Measurements from ENCODE around the gene LOC101059915.

The LOC101059915 gene

DNA sequence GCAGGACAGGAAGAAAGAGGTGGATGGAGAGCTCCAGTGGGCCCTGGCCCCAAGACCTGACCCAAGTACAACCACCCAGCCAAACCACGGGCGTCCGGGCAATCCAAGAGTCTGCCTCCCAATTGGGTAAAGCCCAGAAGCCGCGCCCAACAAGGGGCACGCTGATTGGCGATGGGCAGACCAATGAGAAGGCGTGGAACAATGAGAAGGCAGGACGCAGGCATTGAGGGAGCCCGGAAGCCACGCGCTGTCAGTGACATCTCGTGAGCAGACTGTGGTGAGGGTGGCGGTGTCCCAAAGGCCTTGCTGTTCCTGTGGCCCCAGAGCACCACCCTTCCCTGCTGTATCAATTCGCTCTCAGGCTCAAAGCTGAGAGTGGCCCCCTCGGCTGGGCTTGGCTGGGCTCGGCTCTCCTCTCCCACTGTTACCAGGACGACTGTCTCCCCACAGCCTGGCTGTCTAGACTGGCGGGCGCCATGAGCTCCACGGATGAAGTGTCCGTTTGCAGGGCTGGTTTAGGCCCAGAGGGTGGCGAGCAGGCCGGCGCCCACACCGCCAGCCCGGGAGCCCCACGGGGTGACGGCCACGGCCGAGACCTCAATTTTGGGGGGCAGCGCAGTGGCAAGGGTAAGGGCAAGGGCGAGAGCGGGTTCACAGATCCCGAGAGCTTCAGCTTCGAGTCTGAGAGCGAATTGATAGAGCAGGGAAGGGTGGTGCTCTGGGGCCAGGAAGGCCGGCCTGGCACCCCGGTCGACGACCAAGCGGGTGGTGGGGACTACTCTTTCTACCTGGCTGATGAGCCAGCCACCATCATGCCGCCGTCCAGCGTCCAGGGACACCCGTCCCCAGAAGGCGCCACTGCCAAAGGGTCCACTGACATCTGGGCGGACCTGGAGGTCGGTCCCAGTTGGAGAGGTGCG is at the start of gene LOC101059915:
LOC101059915 (plus strand) TSS at position 219 of the 920 bp plus-strand sequence.
- no peak for DNase-seq (ENCODE audit: low spot score)
- Histone ChIP-seq H3K4ac (ENCODE audit: low read length) (no peak within 1 kb of the TSS), H3K27me3 (ENCODE audit: control insufficient read depth in 3 of 3, insufficient read depth in 3 of 3, low read depth in 1 of 3, low read length in 3 of 3) (peaks cover 0 to 13% (median 0%) of the 10 kb centered on the region in 3 experiments), H2AK5ac (ENCODE audit: low read depth, low read length) (no peak within 1 kb of the TSS), H3K4me1 (ENCODE audit: control insufficient read depth in 2 of 2, insufficient read depth in 1 of 2, low read depth in 1 of 2, low read length in 2 of 2) (no peaks in the 10 kb centered on the region), H3K18ac (ENCODE audit: low read length) (no peak within 1 kb of the TSS), H4K91ac (ENCODE audit: low read depth, low read length, poor library complexity) (no peak within 1 kb of the TSS), H3K14ac (ENCODE audit: low read length) (no peak within 1 kb of the TSS), H3K79me1 (ENCODE audit: low read depth, low read length) (no peaks in the 10 kb centered on the region), H2BK5ac (ENCODE audit: low read length) (no peak within 1 kb of the TSS), H2BK12ac (ENCODE audit: low read length) (no peak within 1 kb of the TSS), H4K8ac (ENCODE audit: low read depth, low read length) (no peak within 1 kb of the TSS), H3K27ac (replicated peaks; ENCODE audit: low read length) (no peak within 1 kb of the TSS), H3K23ac (ENCODE audit: low read depth, low read length, poor library complexity) (no peak within 1 kb of the TSS), H3K9me3 (replicated peaks in 1 of 2; ENCODE audit: control insufficient read depth in 2 of 2, insufficient read depth in 1 of 2, low read depth in 1 of 2, low read length in 2 of 2) (no peaks in the 10 kb centered on the region), H2BK15ac (ENCODE audit: low read length) (no peak within 1 kb of the TSS), H3K4me3 (ENCODE audit: low read length in 2 of 2) (no peak within 1 kb of the TSS), H2BK120ac (ENCODE audit: low read depth, low read length) (no peak within 1 kb of the TSS), H2AFZ (ENCODE audit: low read length) (no peak within 1 kb of the TSS), H3K9ac (ENCODE audit: low read depth, low read length, poor library complexity) (no peak within 1 kb of the TSS), H3K36me3 (replicated peaks in 1 of 2; ENCODE audit: control insufficient read depth in 2 of 2, insufficient read depth in 2 of 2, low read length in 2 of 2) (no peaks in the 10 kb centered on the region), H3K4me2 (ENCODE audit: insufficient read depth, low read length, poor library complexity, severe bottlenecking) (no peak within 1 kb of the TSS)
- no CpG with 5 or more reads among the region's 50 CpGs for WGBS, 2 donors (ENCODE audit: extremely low coverage in 2 of 2, insufficient read length in 2 of 2, insufficient replicate concordance in 1 of 2)

DNA sequence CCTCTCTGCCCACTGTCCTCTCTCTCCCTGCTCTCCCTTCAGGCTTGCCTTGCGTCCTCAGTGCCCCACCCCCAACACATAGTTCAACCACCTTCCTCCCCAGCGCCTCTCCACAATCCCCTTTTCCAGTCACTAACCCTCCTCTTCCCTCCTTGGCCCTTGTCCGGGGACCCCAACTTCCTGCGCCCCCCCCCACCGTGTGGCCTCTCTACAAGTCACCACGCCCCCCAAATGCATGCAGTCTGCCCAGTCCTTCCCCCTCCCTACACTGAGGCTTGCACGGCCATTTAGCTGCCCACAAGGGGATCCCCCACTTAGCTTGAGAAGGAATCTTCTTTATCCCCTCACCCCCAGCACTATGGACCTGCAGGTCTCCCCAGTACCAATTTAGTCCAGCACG is 49.6 kb upstream of the LOC101059915 start:
- no peak overlapping the region for H2BK12ac ChIP-seq (ENCODE audit: low read length)
- H3K9me3 ChIP-seq (replicated peaks in 1 of 2; ENCODE audit: control insufficient read depth in 2 of 2, insufficient read depth in 1 of 2, low read depth in 1 of 2, low read length in 2 of 2): no peaks in the 10 kb centered on the region
- H3K4me1 ChIP-seq (ENCODE audit: control insufficient read depth in 2 of 2, insufficient read depth in 1 of 2, low read depth in 1 of 2, low read length in 2 of 2): no peaks in the 10 kb centered on the region
- H3K27ac ChIP-seq (replicated peaks; ENCODE audit: low read length): no peak overlapping the region
- no peak overlapping the region for H4K8ac ChIP-seq (ENCODE audit: low read depth, low read length)
- H3K27me3 ChIP-seq (ENCODE audit: control insufficient read depth in 3 of 3, insufficient read depth in 3 of 3, low read depth in 1 of 3, low read length in 3 of 3): peaks cover 0 to 7% (median 0%) of the 10 kb centered on the region in 3 experiments
- H3K4me2 ChIP-seq (ENCODE audit: insufficient read depth, low read length, poor library complexity, severe bottlenecking): no peak overlapping the region
- H4K91ac ChIP-seq (ENCODE audit: low read depth, low read length, poor library complexity): no peak overlapping the region
- H3K18ac ChIP-seq (ENCODE audit: low read length): no peak overlapping the region
- H2AK5ac ChIP-seq (ENCODE audit: low read depth, low read length): no peak overlapping the region
- no peak overlapping the region for H2BK15ac ChIP-seq (ENCODE audit: low read length)
- no peak overlapping the region for H3K14ac ChIP-seq (ENCODE audit: low read length)
- H3K23ac ChIP-seq (ENCODE audit: low read depth, low read length, poor library complexity): no peak overlapping the region
- no peak overlapping the region for H3K9ac ChIP-seq (ENCODE audit: low read depth, low read length, poor library complexity)
- H3K36me3 ChIP-seq (replicated peaks in 1 of 2; ENCODE audit: control insufficient read depth in 2 of 2, insufficient read depth in 2 of 2, low read length in 2 of 2): peaks cover 0 to under 1% of the 10 kb centered on the region in 2 donors
- WGBS, 2 donors (ENCODE audit: extremely low coverage in 2 of 2, insufficient read length in 2 of 2, insufficient replicate concordance in 1 of 2): no CpG with 5 or more reads among the region's 8 CpGs
- H2AFZ ChIP-seq (ENCODE audit: low read length): no peak overlapping the region
- no peaks in the 10 kb centered on the region for H3K79me1 ChIP-seq (ENCODE audit: low read depth, low read length)
- no peak overlapping the region for H3K4ac ChIP-seq (ENCODE audit: low read length)
- H2BK5ac ChIP-seq (ENCODE audit: low read length): no peak overlapping the region
- H3K4me3 ChIP-seq (ENCODE audit: low read length in 2 of 2): no peak overlapping the region
- DNase-seq (ENCODE audit: low spot score): no peak
- H2BK120ac ChIP-seq (ENCODE audit: low read depth, low read length): no peak overlapping the region

DNA sequence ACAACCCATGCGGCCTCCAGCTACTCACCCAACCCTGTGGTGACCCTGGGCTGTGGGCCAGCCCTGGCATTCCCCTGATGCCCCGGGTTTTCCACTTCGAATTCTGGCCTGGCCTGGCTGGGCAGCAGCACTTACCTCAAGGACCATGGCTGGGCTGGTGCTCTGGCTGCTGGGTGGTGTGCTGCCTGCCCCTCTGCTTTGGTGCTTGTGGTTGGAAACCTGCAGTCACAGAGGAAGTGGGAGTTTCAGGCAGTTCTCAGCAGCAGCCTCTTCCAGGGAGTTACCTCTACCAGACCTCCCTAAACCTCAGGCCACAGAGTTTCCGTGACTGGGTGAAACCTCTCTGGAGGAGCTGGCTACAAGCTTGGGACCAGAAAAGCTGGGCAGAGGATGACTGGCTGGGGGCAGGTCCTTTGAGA is 49.0 kb upstream of the LOC101059915 start, which contains the start of gene CXCR3:
CXCR3 (minus strand) TSS at position 209 of the 419 bp plus-strand sequence; CDS start at position 147, 62 bp downstream.
- DNase-seq (ENCODE audit: low spot score): no peak
- H3K27ac ChIP-seq (replicated peaks; ENCODE audit: low read length): no peak within 1 kb of the TSS
- no peak within 1 kb of the TSS for H3K14ac ChIP-seq (ENCODE audit: low read length)
- H3K23ac ChIP-seq (ENCODE audit: low read depth, low read length, poor library complexity): no peak within 1 kb of the TSS
- no peak within 1 kb of the TSS for H3K4ac ChIP-seq (ENCODE audit: low read length)
- H2AK5ac ChIP-seq (ENCODE audit: low read depth, low read length): no peak within 1 kb of the TSS
- no peak within 1 kb of the TSS for H2AFZ ChIP-seq (ENCODE audit: low read length)
- peaks cover 0 to 7% (median 0%) of the 10 kb centered on the region in 3 experiments for H3K27me3 ChIP-seq (ENCODE audit: control insufficient read depth in 3 of 3, insufficient read depth in 3 of 3, low read depth in 1 of 3, low read length in 3 of 3)
- H3K4me1 ChIP-seq (ENCODE audit: control insufficient read depth in 2 of 2, insufficient read depth in 1 of 2, low read depth in 1 of 2, low read length in 2 of 2): no peaks in the 10 kb centered on the region
- H4K8ac ChIP-seq (ENCODE audit: low read depth, low read length): no peak within 1 kb of the TSS
- no peaks in the 10 kb centered on the region for H3K36me3 ChIP-seq (replicated peaks in 1 of 2; ENCODE audit: control insufficient read depth in 2 of 2, insufficient read depth in 2 of 2, low read length in 2 of 2)
- no peak within 1 kb of the TSS for H4K91ac ChIP-seq (ENCODE audit: low read depth, low read length, poor library complexity)
- WGBS, 2 donors (ENCODE audit: extremely low coverage in 2 of 2, insufficient read length in 2 of 2, insufficient replicate concordance in 1 of 2): no CpG with 5 or more reads among the region's 4 CpGs
- no peak within 1 kb of the TSS for H2BK12ac ChIP-seq (ENCODE audit: low read length)
- H2BK5ac ChIP-seq (ENCODE audit: low read length): no peak within 1 kb of the TSS
- H3K4me3 ChIP-seq (ENCODE audit: low read length in 2 of 2): no peak within 1 kb of the TSS
- H3K79me1 ChIP-seq (ENCODE audit: low read depth, low read length): no peaks in the 10 kb centered on the region
- H3K18ac ChIP-seq (ENCODE audit: low read length): no peak within 1 kb of the TSS
- H2BK15ac ChIP-seq (ENCODE audit: low read length): no peak within 1 kb of the TSS
- H3K9me3 ChIP-seq (replicated peaks in 1 of 2; ENCODE audit: control insufficient read depth in 2 of 2, insufficient read depth in 1 of 2, low read depth in 1 of 2, low read length in 2 of 2): no peaks in the 10 kb centered on the region
- no peak within 1 kb of the TSS for H3K4me2 ChIP-seq (ENCODE audit: insufficient read depth, low read length, poor library complexity, severe bottlenecking)
- no peak within 1 kb of the TSS for H3K9ac ChIP-seq (ENCODE audit: low read depth, low read length, poor library complexity)
- no peak within 1 kb of the TSS for H2BK120ac ChIP-seq (ENCODE audit: low read depth, low read length)

DNA sequence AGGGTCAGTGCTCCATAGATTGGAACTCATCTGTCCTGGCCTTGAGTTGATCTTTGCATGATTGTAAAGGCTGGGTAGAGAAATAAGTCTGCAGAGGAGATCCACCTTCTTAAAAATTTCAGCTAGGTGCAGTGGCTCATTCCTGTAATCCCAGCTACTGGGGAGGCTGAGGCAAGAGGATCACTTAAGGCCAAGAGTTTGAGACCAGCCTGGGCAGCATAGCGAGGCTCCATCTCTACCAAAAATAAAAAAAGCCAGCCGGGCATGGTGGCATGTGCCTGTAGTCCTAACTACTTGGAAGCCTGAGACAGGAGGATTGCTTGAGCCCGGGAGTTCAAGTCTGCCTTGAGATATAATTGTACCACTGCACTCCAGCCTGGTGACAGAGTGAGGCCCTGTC is 48.6 kb upstream of the LOC101059915 start:
- Histone ChIP-seq H3K27me3 (ENCODE audit: control insufficient read depth in 3 of 3, insufficient read depth in 3 of 3, low read depth in 1 of 3, low read length in 3 of 3) (peaks cover 0 to 7% (median 0%) of the 10 kb centered on the region in 3 experiments), H4K8ac (ENCODE audit: low read depth, low read length) (no peak overlapping the region), H3K4ac (ENCODE audit: low read length) (no peak overlapping the region), H3K36me3 (replicated peaks in 1 of 2; ENCODE audit: control insufficient read depth in 2 of 2, insufficient read depth in 2 of 2, low read length in 2 of 2) (no peaks in the 10 kb centered on the region), H3K4me1 (ENCODE audit: control insufficient read depth in 2 of 2, insufficient read depth in 1 of 2, low read depth in 1 of 2, low read length in 2 of 2) (no peaks in the 10 kb centered on the region), H3K9me3 (replicated peaks in 1 of 2; ENCODE audit: control insufficient read depth in 2 of 2, insufficient read depth in 1 of 2, low read depth in 1 of 2, low read length in 2 of 2) (no peaks in the 10 kb centered on the region), H2BK5ac (ENCODE audit: low read length) (no peak overlapping the region), H3K9ac (ENCODE audit: low read depth, low read length, poor library complexity) (no peak overlapping the region), H3K79me1 (ENCODE audit: low read depth, low read length) (no peaks in the 10 kb centered on the region), H2AFZ (ENCODE audit: low read length) (no peak overlapping the region), H2BK12ac (ENCODE audit: low read length) (no peak overlapping the region), H3K14ac (ENCODE audit: low read length) (no peak overlapping the region), H3K4me3 (ENCODE audit: low read length in 2 of 2) (no peak overlapping the region), H3K23ac (ENCODE audit: low read depth, low read length, poor library complexity) (no peak overlapping the region), H3K27ac (replicated peaks; ENCODE audit: low read length) (no peak overlapping the region), H4K91ac (ENCODE audit: low read depth, low read length, poor library complexity) (no peak overlapping the region), H2BK15ac (ENCODE audit: low read length) (no peak overlapping the region), H3K18ac (ENCODE audit: low read length) (no peak overlapping the region), H3K4me2 (ENCODE audit: insufficient read depth, low read length, poor library complexity, severe bottlenecking) (no peak overlapping the region), H2BK120ac (ENCODE audit: low read depth, low read length) (no peak overlapping the region), H2AK5ac (ENCODE audit: low read depth, low read length) (no peak overlapping the region)
- WGBS, 2 donors (ENCODE audit: extremely low coverage in 2 of 2, insufficient read length in 2 of 2, insufficient replicate concordance in 1 of 2): no CpG with 5 or more reads among the region's 3 CpGs
- DNase-seq (ENCODE audit: low spot score): no peak
